Measurements from ENCODE around the gene LUZP1.

DNA sequence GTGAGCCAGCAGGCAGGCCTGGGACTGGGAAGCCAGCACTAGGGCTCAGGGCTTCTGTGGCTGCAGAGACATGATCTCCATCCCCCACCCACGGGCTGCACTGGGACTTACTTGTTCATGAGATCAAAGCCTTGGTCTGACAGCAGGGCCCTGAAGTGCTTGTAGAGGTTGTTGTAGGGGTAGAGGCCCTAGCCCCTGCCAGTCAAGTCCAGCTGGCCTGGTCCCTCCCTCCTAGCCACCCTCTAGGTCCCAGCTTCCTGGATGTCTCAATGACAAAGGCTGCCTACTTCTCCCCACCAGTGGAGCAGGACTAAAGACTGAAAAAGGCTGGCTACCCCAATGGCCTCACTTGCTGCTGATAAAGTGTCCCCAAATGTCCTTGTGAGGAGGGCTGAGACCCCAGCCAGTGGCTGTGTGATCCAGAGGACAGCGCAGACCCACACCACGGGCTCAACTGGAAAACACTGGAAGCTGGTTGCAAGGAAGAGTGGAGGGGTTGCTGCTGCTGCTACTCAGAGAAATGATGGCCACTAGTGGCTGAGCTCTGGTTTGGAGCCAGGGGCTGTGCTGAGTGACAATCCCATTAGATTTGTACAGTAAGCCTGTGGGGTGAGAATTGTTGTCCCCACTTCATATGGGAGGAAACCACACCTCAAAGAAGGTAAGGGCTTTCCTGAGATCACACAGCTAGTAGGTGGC lies 47.2 kb upstream of the LUZP1 start:
- TF ChIP-seq, protein P1, sequence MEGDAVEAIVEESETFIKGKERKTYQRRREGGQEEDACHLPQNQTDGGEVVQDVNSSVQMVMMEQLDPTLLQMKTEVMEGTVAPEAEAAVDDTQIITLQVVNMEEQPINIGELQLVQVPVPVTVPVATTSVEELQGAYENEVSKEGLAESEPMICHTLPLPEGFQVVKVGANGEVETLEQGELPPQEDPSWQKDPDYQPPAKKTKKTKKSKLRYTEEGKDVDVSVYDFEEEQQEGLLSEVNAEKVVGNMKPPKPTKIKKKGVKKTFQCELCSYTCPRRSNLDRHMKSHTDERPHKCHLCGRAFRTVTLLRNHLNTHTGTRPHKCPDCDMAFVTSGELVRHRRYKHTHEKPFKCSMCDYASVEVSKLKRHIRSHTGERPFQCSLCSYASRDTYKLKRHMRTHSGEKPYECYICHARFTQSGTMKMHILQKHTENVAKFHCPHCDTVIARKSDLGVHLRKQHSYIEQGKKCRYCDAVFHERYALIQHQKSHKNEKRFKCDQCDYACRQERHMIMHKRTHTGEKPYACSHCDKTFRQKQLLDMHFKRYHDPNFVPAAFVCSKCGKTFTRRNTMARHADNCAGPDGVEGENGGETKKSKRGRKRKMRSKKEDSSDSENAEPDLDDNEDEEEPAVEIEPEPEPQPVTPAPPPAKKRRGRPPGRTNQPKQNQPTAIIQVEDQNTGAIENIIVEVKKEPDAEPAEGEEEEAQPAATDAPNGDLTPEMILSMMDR (conservative IDR thresholded peaks at IDR 0.05 in 1 of 2, IDR thresholded peaks at IDR 0.05 in 1 of 2; ENCODE audit: extremely low read depth in 1 of 2, insufficient read depth in 1 of 2, low read depth in 1 of 2, low read length in 2 of 2), result no peak
- no peak for TF ChIP-seq EZH2 (IDR thresholded peaks at IDR 0.05; ENCODE audit: borderline replicate concordance, low read length)
